IPS-18c (cell line): Measurements from ENCODE around the gene ALG9.
A peak's percentile ranks its signal among the peaks of the same experiment; 100 is the strongest.
"Not testable (repeated sequence)": the region's sequence is repeated elsewhere in the genome, so short reads cannot be mapped to it uniquely, and the experiment has no call there.

Experiments used
- H3K4me3 ChIP-seq: 2 replicates; pipeline ENCODE4 v1.7.0; 2013; ENCODE audit warnings: low read depth, mild to moderate bottlenecking, low read length, moderate library complexity; ENCODE audit not compliant: insufficient read depth
- H3K9me3 ChIP-seq: one replicate; pipeline ENCODE4 v1.6.1; 2013; ENCODE audit warnings: mild to moderate bottlenecking, low read length, moderate library complexity; ENCODE audit not compliant: control insufficient read depth, insufficient read depth

The ALG9 gene

DNA sequence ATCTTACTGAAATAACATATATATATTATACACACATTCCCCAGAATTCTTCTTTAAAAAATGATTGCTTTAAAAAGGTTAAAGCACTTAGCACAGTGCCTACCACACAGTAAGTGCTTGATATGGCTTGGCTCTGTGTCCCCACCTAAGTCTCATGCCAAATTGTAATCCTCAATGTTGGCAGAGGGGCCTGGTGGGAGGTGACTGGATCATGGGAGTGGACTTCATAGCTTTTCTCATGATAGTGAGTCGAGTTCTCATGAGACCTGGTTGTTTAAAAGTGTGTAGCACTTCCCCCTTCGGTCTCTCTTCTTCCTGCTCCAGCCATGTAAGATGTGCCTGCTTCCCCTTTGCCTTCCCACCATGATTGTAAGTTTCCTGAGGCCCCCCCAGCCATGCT, 34.0 kb upstream of the ALG9 start:
- Histone ChIP-seq H3K4me3 (no peak overlapping the region), H3K9me3 (no peaks in the 10 kb centered on the region)

DNA sequence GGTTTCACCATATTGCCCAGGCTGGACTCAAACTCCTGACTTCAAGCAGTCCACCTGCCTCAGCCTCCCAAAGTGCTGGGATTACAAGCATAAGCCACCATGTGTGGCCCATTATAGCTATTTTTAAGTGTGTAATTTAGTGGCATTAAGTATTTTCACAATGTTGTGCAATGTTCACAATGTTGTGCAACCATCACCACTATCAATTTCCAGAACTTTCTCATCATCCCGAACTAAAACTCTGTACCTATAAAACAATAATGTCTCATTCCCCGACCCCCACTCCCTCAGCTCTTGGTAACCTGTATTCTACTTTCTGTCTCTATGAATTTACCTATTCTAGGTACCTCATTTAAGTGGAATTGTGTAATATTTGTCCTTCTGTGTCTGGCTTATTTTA, 15.5 kb upstream of the ALG9 start:
- no peaks in the 10 kb centered on the region for H3K9me3 ChIP-seq
- no peak overlapping the region for H3K4me3 ChIP-seq

DNA sequence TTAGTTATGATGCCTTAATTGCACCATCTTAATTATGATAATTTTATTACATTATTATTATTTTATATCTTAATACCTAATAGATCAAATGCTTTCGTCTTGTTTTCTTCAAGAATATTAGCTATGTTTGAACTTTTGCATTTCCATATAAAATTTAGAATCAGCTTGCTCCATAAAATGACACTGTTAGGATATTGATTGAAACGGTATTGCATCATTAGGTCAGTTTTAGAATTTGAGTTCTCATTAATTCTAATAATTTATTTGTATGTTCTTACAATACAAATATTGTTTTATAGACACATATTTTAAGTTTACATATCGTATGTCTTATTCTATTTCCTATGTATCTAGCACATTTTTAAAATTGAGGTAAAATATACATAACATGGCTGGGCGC, 14.7 kb upstream of the ALG9 start:
- Histone ChIP-seq H3K9me3 (no peaks in the 10 kb centered on the region), H3K4me3 (no peak overlapping the region)

DNA sequence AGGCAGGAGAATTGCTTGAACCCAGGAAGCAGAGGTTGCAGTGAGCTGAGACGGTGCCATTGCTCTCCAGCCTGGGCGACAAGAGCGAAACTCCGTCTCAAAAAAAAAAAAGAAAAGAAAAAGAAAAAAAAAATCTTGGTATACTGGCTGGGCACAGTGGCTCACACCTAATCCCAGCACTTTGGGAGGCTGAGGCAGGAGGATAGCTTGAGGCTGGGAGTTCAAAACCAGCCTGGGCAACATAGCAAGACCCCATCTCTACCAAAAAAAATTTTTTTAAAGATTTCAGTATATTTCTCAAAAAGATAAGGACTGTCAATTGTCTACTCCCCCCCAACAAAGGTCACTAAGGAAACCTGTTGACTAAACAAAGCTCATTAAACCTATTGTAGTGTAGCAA, 13.7 kb upstream of the ALG9 start:
- not testable (repeated sequence) for H3K9me3 ChIP-seq, H3K4me3 ChIP-seq

DNA sequence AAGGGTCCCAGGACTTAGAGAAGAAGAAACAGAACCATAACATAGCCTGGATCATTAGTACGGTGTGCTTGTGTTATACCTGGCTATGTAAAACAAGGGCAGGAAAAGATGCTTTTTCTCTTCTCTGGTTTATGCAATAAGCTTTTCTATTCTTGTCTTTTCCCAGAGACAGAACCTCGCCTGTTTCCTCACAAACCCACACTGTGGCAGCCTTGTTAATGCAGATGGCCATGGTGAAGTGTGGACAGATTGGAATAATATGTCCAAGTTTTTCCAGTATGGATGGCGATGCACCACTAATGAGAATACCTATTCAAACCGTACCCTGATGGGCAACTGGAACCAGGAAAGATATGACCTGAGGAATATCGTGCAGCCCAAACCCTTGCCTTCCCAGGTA, 10.8 kb upstream of the ALG9 start:
- no peaks in the 10 kb centered on the region for H3K9me3 ChIP-seq
- H3K4me3 ChIP-seq = no peak overlapping the region

DNA sequence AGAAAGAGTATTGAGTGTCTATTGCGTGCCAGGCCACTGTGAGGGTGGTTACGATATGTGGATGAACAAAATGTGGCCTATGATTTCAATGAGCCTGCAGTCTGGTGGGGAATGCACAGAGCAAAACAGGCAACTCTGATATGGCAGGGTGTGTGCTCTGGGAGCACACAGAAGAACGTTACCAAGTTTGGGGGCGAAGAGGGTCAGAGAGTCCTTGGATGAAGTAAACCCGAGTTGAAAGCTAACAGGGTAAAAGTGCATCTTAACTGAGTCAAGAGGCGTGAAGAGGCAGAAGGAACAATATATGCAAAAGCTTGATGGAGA, 8.2 kb upstream of the ALG9 start:
- no peaks in the 10 kb centered on the region for H3K9me3 ChIP-seq
- H3K4me3 ChIP-seq = peak overlapping the region; percentile 82

DNA sequence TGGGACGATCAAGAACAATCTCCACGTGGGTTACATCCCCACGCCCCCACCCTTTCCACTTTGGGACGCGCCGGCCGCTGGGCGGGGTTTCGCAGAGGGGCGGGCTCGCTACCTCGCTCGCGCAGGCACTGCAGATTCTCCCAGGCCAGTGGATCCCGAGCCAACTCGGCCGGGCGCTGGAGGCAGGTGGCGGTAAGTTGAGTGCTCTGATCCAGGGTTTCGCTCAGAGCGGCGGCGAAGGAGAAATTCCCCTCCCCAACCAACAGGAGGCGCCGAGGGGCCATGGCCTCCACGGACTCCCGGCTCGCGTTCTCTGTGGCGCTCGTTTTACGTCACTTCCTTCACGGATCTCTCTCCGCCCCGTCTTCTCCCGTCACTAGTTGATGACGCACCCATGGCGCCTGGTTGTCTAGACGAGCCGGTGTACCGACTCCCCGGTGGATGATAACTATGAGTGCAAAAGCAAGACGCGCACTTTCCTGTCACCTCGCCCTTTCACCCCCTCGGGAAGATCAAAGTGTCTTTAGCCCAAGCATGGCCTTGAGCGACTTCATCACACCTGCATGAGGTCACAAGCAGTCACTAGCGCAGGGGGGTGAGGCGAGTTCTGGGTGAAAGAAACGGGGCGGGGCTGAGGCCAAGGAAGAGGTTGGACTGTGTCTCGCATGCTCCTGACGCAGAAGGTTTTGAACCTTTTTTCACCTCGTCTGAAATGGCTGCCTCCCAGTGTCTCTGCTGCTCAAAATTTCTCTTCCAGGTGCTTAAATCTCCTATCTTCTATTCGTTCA, 7.7 kb upstream of the ALG9 start, which contains the start of the genes CFAP68 and FDXACB1:
TSS of gene CFAP68 (plus strand) at position 693 of the 788 bp plus-strand sequence. CDS start at position 713, 20 bp downstream.
TSS of gene FDXACB1 (minus strand) at position 317 of the 788 bp plus-strand sequence. CDS start at position 284, 33 bp downstream.
- Histone ChIP-seq H3K4me3 (peak within 1 kb of the TSS; percentile 82), H3K9me3 (no peaks in the 10 kb centered on the region)

DNA sequence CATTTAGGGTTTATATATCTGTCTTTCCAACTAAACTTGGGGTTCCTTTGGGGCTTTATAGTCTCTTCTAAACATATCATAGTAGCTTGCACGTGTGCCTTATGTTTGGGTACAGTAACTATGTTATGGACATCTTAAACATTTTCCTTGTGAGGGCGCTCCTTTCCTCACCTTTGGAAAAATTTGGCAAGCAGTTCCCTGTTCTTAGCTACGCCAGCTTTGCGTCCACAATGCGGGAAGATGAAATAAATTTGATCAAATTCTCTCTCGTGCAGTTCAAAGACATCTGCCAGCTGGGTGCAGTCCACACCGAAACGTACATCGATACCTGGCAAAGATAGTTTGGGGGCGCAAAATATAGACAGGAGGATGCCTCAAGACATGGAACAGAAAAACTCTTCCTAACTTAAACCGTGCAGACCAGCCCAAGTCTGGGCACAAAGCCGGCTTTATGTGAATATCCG, 7.0 kb upstream of the ALG9 start:
- H3K4me3 ChIP-seq = peak overlapping the region; percentile 82; the same call in 1 of the 2 replicates
- H3K9me3 ChIP-seq = no peaks in the 10 kb centered on the region

DNA sequence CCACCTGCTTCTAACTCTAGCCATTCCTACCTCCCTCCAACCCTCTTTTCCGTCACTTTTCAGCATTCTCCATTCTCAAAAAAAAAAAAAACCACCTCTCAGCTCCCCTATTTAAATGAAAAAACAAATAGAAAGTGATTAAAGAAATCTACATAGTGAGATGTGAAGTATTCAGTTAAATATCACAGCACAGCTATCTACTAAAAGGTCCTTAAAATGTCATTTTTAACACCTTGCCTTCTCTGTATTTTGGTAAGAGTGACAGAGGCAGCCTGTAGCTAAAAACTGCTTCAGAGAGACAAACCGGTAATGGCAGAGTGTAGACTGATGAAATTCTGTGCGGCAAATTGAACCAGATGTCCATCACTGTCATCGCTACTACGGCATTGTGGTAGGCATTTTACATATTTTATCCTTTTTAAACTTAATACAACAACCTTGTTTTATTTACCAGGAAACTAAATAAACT, 346 bp upstream of the ALG9 start:
- Histone ChIP-seq H3K4me3 (peak overlapping the region; percentile 92), H3K9me3 (no peaks in the 10 kb centered on the region)

DNA sequence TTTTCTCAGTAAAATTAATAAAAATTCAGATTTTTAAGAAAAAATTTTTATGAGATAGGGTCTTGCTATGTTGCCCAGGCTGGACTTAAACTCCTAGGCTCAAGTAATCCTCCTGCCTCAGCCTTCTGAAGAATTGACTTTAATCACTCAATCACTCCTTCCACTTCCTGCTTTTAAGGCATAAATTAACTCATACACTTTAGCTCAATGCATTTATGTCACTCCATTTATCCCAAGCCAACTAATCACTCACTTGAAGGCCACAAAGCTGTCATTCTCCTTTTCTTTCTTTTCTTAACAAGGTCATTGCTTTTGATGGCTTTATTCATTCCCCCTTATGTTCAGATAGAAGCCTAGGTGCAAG, 877 bp downstream of the ALG9 start:
- peak overlapping the region; percentile 92 for H3K4me3 ChIP-seq
- no peaks in the 10 kb centered on the region for H3K9me3 ChIP-seq

DNA sequence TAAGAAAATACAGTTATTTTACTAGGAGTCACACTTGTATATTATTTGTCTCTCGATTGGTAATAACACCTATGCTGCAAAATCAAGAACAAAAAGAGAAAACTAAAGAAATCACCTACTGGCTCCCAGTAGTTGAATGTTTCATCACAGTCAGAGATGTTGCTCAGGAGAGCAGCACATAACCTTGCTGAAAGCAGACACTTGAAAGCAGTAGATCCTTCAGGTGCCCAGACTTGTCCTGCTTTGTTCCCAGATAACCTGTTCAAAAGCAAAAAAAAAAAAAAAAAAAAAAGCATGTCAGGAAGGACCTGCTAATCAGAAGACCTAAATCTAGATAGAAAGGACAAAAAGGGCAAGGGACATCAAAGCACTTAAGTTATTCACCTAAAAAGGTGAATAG, 1.3 kb downstream of the ALG9 start:
- Histone ChIP-seq H3K4me3 (no peak overlapping the region), H3K9me3 (no peaks in the 10 kb centered on the region)

DNA sequence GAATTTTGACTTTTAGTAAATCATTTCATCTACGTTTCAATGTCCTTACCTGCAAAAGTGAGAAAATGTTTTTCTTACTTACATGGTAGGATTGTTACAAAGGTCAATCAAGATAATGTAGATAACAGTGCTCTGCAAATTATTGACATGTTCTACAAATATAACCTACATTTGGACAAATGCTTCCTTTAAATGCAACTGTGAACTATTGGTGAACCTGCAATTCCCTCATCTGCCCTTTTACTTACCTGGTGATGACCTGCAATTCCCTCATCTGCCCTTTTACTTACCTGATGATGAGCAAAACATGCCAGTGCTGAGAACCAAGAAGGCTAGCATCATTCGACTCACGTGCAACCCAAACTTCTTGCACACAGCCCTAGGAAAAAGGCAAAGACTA, 11.1 kb downstream of the ALG9 start:
- Histone ChIP-seq H3K4me3 (no peak overlapping the region), H3K9me3 (no peaks in the 10 kb centered on the region)

DNA sequence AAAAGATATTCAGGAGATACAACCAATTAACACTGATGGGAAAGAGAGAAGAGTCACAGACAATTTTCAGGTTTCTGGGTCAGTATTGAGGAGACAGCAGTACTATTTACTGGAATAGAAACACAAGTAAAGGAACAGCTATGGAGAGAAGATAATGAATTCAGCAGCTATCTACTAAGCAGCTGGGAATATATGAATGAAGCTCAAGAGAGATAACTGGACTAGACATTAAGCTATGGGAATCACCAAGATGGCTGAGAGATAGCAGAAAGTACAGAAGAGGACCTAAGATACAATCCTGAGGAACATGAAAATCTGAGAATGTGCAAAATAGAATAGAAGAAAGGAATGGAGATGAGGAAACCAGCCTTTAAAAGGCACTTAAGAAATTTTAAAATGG, 15.9 kb downstream of the ALG9 start:
- Histone ChIP-seq H3K4me3 (no peak overlapping the region), H3K9me3 (no peaks in the 10 kb centered on the region)

DNA sequence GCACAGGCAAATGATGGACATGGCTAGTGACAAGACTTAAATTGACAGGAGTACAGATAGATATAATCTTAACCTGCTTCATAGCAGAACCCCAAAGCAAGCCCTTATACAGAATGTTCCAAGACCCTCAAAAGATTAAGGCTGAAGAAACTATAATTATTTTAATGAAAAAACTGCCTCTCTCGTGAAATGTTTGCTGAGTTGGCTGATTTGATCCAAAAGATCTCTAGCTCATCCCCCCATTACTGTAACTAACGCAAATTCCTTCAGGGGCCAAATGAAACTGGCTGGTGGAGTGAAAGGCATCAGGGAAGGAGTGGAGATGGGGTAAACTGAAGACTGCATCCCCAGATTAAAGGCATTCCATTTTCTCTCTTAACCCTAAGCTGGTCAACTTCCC, 19.3 kb downstream of the ALG9 start:
- Histone ChIP-seq H3K4me3 (no peak overlapping the region), H3K9me3 (no peaks in the 10 kb centered on the region)

DNA sequence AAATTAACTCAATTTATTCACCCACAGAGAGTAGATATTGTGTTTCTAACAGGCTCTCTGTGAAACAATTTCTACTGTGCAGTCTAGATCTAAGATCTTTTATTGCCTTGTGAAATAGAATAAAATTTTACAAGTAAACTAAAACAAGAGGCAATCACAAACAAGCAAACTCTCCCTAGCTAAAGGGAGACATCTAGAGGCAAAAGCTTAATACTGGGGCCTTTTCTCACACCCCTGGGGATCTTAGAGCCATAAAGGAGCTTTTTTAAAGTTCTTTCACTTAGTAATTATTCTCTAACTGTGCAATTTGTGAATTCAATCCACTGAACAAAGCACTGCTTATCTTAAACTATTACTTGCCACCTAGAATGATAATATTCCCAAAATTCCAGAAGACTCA, 19.7 kb downstream of the ALG9 start:
- H3K9me3 ChIP-seq = no peaks in the 10 kb centered on the region
- no peak overlapping the region for H3K4me3 ChIP-seq

DNA sequence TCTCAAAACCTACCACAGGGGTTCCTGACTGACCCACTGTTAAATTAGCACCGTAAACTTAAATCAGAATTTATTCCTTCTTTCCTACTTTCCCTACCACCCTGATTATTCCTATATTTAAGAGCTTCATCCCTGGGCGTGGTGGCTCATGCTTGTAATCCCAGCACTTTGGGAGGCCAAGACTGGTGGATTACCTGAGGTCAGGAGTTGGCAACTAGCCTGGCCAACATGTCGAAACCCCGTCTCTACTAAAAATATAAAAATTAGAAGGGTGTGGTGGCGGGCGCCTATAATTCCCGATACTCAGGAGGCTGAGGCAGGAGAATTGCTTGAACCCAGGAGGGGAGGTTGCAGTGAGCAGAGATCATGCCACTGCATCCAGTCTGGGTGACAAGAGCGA, 20.3 kb downstream of the ALG9 start:
- Histone ChIP-seq H3K4me3 (no peak overlapping the region), H3K9me3 (no peaks in the 10 kb centered on the region)

DNA sequence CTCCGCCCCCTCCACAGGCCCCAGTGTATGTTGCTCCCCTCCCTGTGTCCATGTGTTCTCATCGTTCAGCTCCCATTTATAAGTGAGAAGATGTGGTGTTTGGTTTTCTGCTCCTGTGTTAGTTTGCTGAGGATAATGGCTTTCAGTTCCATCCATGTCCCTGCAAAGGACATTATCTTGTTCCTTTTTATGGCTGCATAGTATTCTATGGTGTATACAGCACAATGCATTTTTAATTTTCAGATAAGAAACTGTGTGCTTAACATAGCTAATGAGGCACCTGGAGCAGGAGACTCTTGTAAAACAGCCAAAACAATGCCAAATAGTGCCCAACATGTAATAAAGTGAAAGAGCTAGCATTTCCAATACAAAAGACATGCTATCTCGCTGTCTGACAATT, 21.8 kb downstream of the ALG9 start:
- Histone ChIP-seq H3K9me3 (no peaks in the 10 kb centered on the region), H3K4me3 (no peak overlapping the region)

DNA sequence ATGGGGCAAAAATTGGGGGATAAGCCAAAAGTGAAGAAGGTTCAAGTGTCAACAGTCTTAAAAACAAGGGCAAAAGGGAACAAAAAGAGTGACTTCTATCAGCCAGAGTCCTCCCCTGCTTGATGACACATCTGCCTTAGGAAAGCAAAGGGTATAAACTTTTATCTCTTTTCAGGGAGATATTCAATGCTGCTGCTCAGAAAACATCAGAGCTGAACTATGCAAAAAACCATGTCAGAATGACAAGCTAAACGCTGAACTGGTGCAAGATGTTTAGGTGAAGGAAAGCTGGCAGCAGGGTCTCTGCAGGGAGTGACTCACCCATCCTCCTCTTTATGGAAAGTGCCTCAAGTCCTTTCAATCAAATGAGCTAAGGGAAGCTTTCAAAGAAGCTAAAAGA, 24.7 kb downstream of the ALG9 start:
- Histone ChIP-seq H3K9me3 (no peaks in the 10 kb centered on the region), H3K4me3 (no peak overlapping the region)

DNA sequence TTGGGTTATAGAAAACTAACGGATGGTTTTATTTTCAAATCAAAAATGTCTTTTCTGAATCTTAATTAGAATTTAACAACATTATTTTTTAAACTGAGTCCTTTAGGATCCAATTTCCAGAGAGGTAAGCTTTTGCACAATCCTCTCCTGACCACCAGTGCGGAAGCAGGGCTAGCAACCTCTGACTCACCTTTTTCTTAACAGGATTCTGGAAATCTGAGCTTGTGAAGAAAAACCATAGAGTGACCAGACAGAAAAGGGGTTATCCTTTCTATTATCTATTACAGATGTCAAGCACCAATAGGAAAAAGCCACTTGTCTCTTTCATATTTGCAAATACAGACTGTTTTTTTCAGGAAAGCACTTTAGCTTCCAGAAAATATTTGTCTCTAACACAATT, 25.3 kb downstream of the ALG9 start:
- Histone ChIP-seq H3K9me3 (no peaks in the 10 kb centered on the region), H3K4me3 (no peak overlapping the region)
